ENCODE measurements around the gene ATRNL1.
"Not testable (repeated sequence)": the region's sequence is repeated elsewhere in the genome, so short reads cannot be mapped to it uniquely, and the experiment has no call there.

The ATRNL1 gene

GRCh38 chr10:115772606-115773005 lies 679.4 kb downstream of the ATRNL1 start:
- DNase-seq: no peak

GRCh38 chr10:115773832-115774231 lies 680.7 kb downstream of the ATRNL1 start:
- DNase-seq: no peak

GRCh38 chr10:115774721-115775120 lies 681.6 kb downstream of the ATRNL1 start:
- DNase-seq: no peak

- no peak for DNase-seq
These were observed 684.5 kb downstream of the ATRNL1 start for GRCh38 chr10:115777646-115778045.

- no peak for DNase-seq
These were observed 697.1 kb downstream of the ATRNL1 start for GRCh38 chr10:115790220-115790619.

- no peak for DNase-seq
These were observed 702.8 kb downstream of the ATRNL1 start for GRCh38 chr10:115795964-115796363.

GRCh38 chr10:115801457-115801856 lies 708.3 kb downstream of the ATRNL1 start:
- no peak for DNase-seq

- DNase-seq: no peak
These were observed 708.8 kb downstream of the ATRNL1 start for GRCh38 chr10:115801992-115802391.

GRCh38 chr10:115802911-115803310 lies 709.7 kb downstream of the ATRNL1 start:
- DNase-seq: no peak

- DNase-seq: no peak
These were observed 721.4 kb downstream of the ATRNL1 start for GRCh38 chr10:115814542-115814941.

- DNase-seq: no peak
These were observed 724.8 kb downstream of the ATRNL1 start for GRCh38 chr10:115818012-115818411.

- DNase-seq: no peak
These were observed 733.2 kb downstream of the ATRNL1 start for GRCh38 chr10:115826396-115826795.

GRCh38 chr10:115827231-115828009 lies 734.3 kb downstream of the ATRNL1 start:
- no peak for DNase-seq

- not testable (repeated sequence) for DNase-seq
These were observed 735.0 kb downstream of the ATRNL1 start for GRCh38 chr10:115828182-115828581.

GRCh38 chr10:115829521-115830205 lies 736.5 kb downstream of the ATRNL1 start:
- DNase-seq: no peak

- DNase-seq: no peak
These were observed 737.3 kb downstream of the ATRNL1 start for GRCh38 chr10:115830265-115830970.

- no peak for DNase-seq
These were observed 737.9 kb downstream of the ATRNL1 start for GRCh38 chr10:115831016-115831415.

GRCh38 chr10:115833119-115833518 lies 740.0 kb downstream of the ATRNL1 start:
- DNase-seq: no peak

GRCh38 chr10:115844591-115844990 lies 751.4 kb downstream of the ATRNL1 start:
- DNase-seq: no peak

GRCh38 chr10:115845921-115846320 lies 752.8 kb downstream of the ATRNL1 start:
- DNase-seq: no peak

- DNase-seq: no peak
These were observed 753.4 kb downstream of the ATRNL1 start for GRCh38 chr10:115846528-115846927.

- DNase-seq: no peak
These were observed 756.0 kb downstream of the ATRNL1 start for GRCh38 chr10:115849197-115849596.

- no peak for DNase-seq
These were observed 757.5 kb downstream of the ATRNL1 start for GRCh38 chr10:115850666-115851065.

- no peak for DNase-seq
These were observed 758.5 kb downstream of the ATRNL1 start for GRCh38 chr10:115851695-115852094.

Data from CD4-positive, alpha-beta T cell treated with Interleukin-1 beta for 1 hour (primary cell).